Endothelial cell of umbilical vein (primary cell): Measurements from ENCODE around the gene STX12. TPM values are rescaled to one million over a fixed set of nuclear protein-coding genes. Genes with fewer than 3 reads are reported as not detected.

ENCODE experiments used
- BruUV-seq: library from RNA; stranded (reverse); fragments of 400-500 nt; replicated peaks from 2 replicates; lab custom pipeline; 2021; lab: Mats Ljungman, UMichigan
- CTCF ChIA-PET: fragments of 300-600, 350-600 bp; sonication (Branson Sonifier 250); formaldehyde crosslinking; loops from one replicate; lab custom pipeline; 2021; ENCODE audit warnings: antibody characterized with exemption, inconsistent platforms; lab: Charles Lee
- POLR2A ChIA-PET: fragments of 300-600, 350-600 bp; sonication (Branson Sonifier 250); formaldehyde crosslinking; loops from one replicate; lab custom pipeline; 2021; ENCODE audit warnings: antibody characterized with exemption, inconsistent platforms; lab: Charles Lee
- DNase-seq: peaks from one replicate; pipeline ENCODE4 v3.0.0-alpha.2; 2011; ENCODE audit warnings: low read depth, low spot score
- FAIRE-seq: peaks from 2 replicates; lab custom pipeline; 2011; peaks lifted over from hg19 to GRCh38; lab: Jason Lieb, UNC
- H2AFZ ChIP-seq: 2 replicates; pipeline ENCODE4 v1.6.0; 2012; ENCODE audit warnings: low read depth, low read length, control low read depth, inconsistent platforms
- H3K27ac ChIP-seq: 2 replicates; pipeline ENCODE4 v1.5.1; 2011; ENCODE audit warnings: low read depth, mild to moderate bottlenecking, control low read depth, low read length, moderate library complexity; ENCODE audit not compliant: insufficient read depth
- H3K27me3 ChIP-seq, 2 experiments: 2 replicates each; pipeline versions ENCODE4 v1.6.0 to v1.6.1; 2011; ENCODE audit warnings: low read length in 2 of 2, mixed read lengths in 1 of 2; ENCODE audit not compliant: control insufficient read depth in 2 of 2, insufficient read depth in 2 of 2
- H3K36me3 ChIP-seq, 2 experiments: 2 replicates in 1 of 2; 3 replicates in 1 of 2; pipeline ENCODE4 v1.5.1; 2011; ENCODE audit warnings: low read length in 2 of 2, mild to moderate bottlenecking in 1 of 2, moderate library complexity in 1 of 2; ENCODE audit not compliant: control insufficient read depth in 2 of 2, insufficient read depth in 2 of 2; ENCODE audit errors: extremely low read depth in 1 of 2
- H3K4me1 ChIP-seq: 3 replicates; pipeline ENCODE4 v1.5.1; 2011; ENCODE audit warnings: mild to moderate bottlenecking, low read length; ENCODE audit not compliant: control insufficient read depth, insufficient read depth; ENCODE audit errors: extremely low read depth
- H3K4me2 ChIP-seq: 2 replicates; pipeline ENCODE4 v1.6.1; 2011; ENCODE audit warnings: low read length, control low read depth, mixed read lengths; ENCODE audit not compliant: insufficient read depth
- H3K4me3 ChIP-seq, 3 experiments: fragments of 200-600 bp in 1 of 3; sonication (generic), shearing (Covaris generic) in 1 of 3; replicated peaks in 1 of 3; 2 replicates each; pipeline ENCODE4 v1.5.1; 2011 to 2016; ENCODE audit warnings: control low read depth in 3 of 3, low read length in 3 of 3, mild to moderate bottlenecking in 2 of 3, inconsistent platforms in 1 of 3, low read depth in 1 of 3, moderate library complexity in 1 of 3; ENCODE audit not compliant: insufficient read depth in 1 of 3
- H3K79me2 ChIP-seq: 2 replicates; pipeline ENCODE4 v1.6.0; 2012; ENCODE audit warnings: low read length, inconsistent platforms; ENCODE audit not compliant: control insufficient read depth, insufficient read depth
- H3K9ac ChIP-seq: replicated peaks from 2 replicates; pipeline ENCODE3; 2011; ENCODE audit warnings: low read length, control low read depth; ENCODE audit not compliant: insufficient read depth; ENCODE audit errors: extremely low read depth
- H3K9me1 ChIP-seq: replicated peaks from 3 replicates; pipeline ENCODE4 v1.6.0; 2011; ENCODE audit warnings: mild to moderate bottlenecking, low read length; ENCODE audit not compliant: control insufficient read depth, insufficient read depth; ENCODE audit errors: extremely low read depth
- H3K9me3 ChIP-seq: replicated peaks from 2 replicates; pipeline ENCODE4 v1.5.1; 2012; ENCODE audit warnings: low read length, inconsistent platforms; ENCODE audit not compliant: control insufficient read depth, insufficient read depth
- H4K20me1 ChIP-seq: replicated peaks from 2 replicates; pipeline ENCODE3; 2011; ENCODE audit warnings: mild to moderate bottlenecking, low read length; ENCODE audit not compliant: control insufficient read depth, insufficient read depth; ENCODE audit errors: extremely low read depth
- CTCF ChIP-seq, 2 donors: IDR thresholded peaks; 1 replicate in 1 of 2; 2 replicates in 1 of 2; pipeline ENCODE4 v1.5.1; 2011; ENCODE audit warnings: low read length in 2 of 2, mild to moderate bottlenecking in 2 of 2, moderate library complexity in 2 of 2, control low read depth in 1 of 2, inconsistent platforms in 1 of 2, low read depth in 1 of 2; ENCODE audit not compliant: insufficient read depth in 1 of 2; ENCODE audit errors: extremely low read depth in 1 of 2
- EZH2 ChIP-seq: IDR thresholded peaks from 2 replicates; pipeline ENCODE4 v1.6.1; 2012; ENCODE audit warnings: borderline replicate concordance, low read depth, mild to moderate bottlenecking, moderate library complexity, low read length, inconsistent platforms; ENCODE audit not compliant: severe bottlenecking
- FOS ChIP-seq: IDR thresholded peaks from 2 replicates; pipeline ENCODE4 v1.6.1; 2011; ENCODE audit warnings: mild to moderate bottlenecking, low read length, moderate library complexity, borderline replicate concordance; ENCODE audit not compliant: insufficient read depth
- GATA2 ChIP-seq: IDR thresholded peaks from 2 replicates; pipeline ENCODE4 v1.7.0; 2011; ENCODE audit warnings: low read depth, mild to moderate bottlenecking, moderate library complexity, mixed read lengths, low read length; ENCODE audit not compliant: insufficient read length, insufficient read depth
- JUN ChIP-seq: IDR thresholded peaks from 2 replicates; pipeline ENCODE4 v1.6.1; 2011; ENCODE audit warnings: borderline replicate concordance, low read depth; ENCODE audit not compliant: insufficient read length, insufficient read depth
- MAX ChIP-seq: IDR thresholded peaks from 2 replicates; pipeline ENCODE4 v1.6.1; 2011; ENCODE audit not compliant: insufficient read depth, insufficient read length
- MYC ChIP-seq: IDR thresholded peaks from one replicate; pipeline ENCODE4 v1.6.1; 2011; ENCODE audit warnings: mild to moderate bottlenecking, low read depth, low read length
- POLR2A ChIP-seq: IDR thresholded peaks from 2 replicates; pipeline ENCODE4 v1.6.1; 2012; ENCODE audit warnings: low read depth, mild to moderate bottlenecking, control low read depth, low read length
- POLR2AphosphoS5 ChIP-seq: IDR thresholded peaks from 2 replicates; pipeline ENCODE4 v1.6.1; 2012; ENCODE audit warnings: low read depth, mild to moderate bottlenecking, control low read depth, low read length, moderate library complexity; ENCODE audit not compliant: insufficient read depth
- dilution Hi-C: fragments of 300-500 bp; cut with MboI; formaldehyde crosslinking; loops from one replicate; pipeline ENCODE4 v1.15.0; 2019; ENCODE audit warnings: low sequenced_read_pairs; ENCODE audit not compliant: extremely low pct_ligation_motif_present
- intact Hi-C: fragments of 100-400 bp; cut with micrococcal nuclease; formaldehyde crosslinking; loops from one replicate; pipeline ENCODE4 v1.10.0; 2022
- polyA plus RNA-seq, 4 experiments: library from polyadenylated mRNA; depleted of rRNA in 3 of 4; stranded (reverse) in 3 of 4; unstranded in 1 of 4; fragments of >200 nt; gene quantifications; 2 replicates each; pipeline versions ENCODE4 v1.2.1 to v1.2.3, GENCODE V29; 2011 to 2012; ENCODE audit warnings: missing spikeins in 1 of 4
- total RNA-seq: library from RNA; stranded (reverse); gene quantifications from 2 replicates; pipeline ENCODE4 v1.2.3, GENCODE V29; 2021

Gene STX12
- total and polyA plus RNA-seq, 2 donors (not counting 3 experiments of a cell fraction or from before 2014, with no cell fraction given), result 28.7 to 90.3 TPM

GRCh38 chr1:27855085-27855484 is 82.1 kb downstream of the STX12 start:
- TF ChIP-seq POLR2AphosphoS5 (no peak), FOS (no peak), MAX (no peak), CTCF (IDR thresholded peaks at IDR 0.05; ENCODE audit: extremely low read depth in 1 of 2, insufficient read depth in 1 of 2, low read depth in 1 of 2, low read length in 2 of 2) (no peak), JUN (no peak), POLR2A (no peak), EZH2 (no peak), GATA2 (no peak), MYC (no peak)
- ChIA-PET POLR2A (no interaction called here), CTCF (no interaction called here)
- Histone ChIP-seq H3K27ac (no peak overlapping the region), H3K9me3 (no peaks in the 10 kb centered on the region), H3K4me1 (no peaks in the 10 kb centered on the region), H3K9me1 (no peaks in the 10 kb centered on the region), H3K4me3 (no peak overlapping the region), H3K79me2 (no peaks in the 10 kb centered on the region), H3K9ac (no peak overlapping the region), H3K4me2 (no peak overlapping the region), H2AFZ (no peak overlapping the region), H4K20me1 (no peaks in the 10 kb centered on the region), H3K36me3 (peaks cover 3 to 12% of the 10 kb centered on the region in 2 experiments), H3K27me3 (no peaks in the 10 kb centered on the region)
- DNase-seq (no peak), FAIRE-seq (no peak)
- BruUV-seq, result no TSS peak
- intact Hi-C loops (no loop called here), dilution Hi-C loops (no loop called here)
